Peyer's patch (tissue), 4 donors: ENCODE results near the gene SPNS3.

Experiments used
- POLR2A ChIP-seq, 2 donors: fragments of 450-650 bp; IDR thresholded peaks; one replicate each; pipeline ENCODE4 v1.5.1; 2017; ENCODE audit warnings: antibody characterized with exemption in 2 of 2, mild to moderate bottlenecking in 2 of 2, moderate library complexity in 2 of 2
- TF ChIP-seq, protein P1 (sequence below), 6 experiments: fragments of 450-650 bp in 4 of 6; fragments of 200-600 bp in 2 of 6; sonication (generic) in 1 of 6; IDR thresholded peaks; one replicate each; pipeline ENCODE4 v1.5.1; 2017 to 2019; ENCODE audit warnings: antibody characterized with exemption in 6 of 6, mild to moderate bottlenecking in 3 of 6, moderate library complexity in 1 of 6

DNA sequence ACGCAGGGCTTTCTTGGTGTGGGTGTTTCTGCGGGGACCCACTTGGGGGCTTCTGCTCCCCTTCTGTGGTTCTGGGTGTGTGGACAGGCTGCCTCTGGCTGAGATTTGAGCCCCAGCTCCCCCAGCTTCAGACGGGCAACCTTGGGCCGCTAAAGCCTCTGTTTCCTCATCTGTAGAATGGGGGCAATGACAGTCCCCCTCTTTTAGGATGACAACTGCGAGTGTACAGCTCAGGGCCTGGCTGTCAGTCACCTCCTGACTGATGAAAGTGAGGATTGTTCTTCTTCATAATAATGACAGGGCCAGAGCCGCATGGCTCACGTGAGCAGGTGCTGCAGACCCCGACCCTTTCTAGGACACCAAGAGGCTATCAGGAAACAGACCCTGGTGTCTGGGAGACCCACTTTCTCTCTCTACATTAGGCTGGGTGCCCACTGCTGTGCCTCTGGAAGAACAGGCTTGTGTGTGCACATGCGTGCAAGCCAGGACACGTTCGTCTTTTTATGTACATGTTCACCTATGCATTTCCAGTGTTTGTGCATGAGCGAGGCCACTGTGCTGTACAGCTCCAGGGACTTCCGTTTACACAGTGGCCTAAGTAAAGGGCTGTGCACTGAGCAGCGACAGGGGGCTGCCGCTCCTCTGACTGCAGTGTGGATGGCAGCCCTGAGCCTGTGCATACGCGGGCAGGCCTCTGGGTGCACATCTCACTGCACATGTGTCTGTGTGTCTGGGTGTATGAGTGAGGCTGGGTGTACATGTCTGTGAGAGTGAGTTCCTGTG is 4.6 kb downstream of the SPNS3 start:
- TF ChIP-seq, protein P1, sequence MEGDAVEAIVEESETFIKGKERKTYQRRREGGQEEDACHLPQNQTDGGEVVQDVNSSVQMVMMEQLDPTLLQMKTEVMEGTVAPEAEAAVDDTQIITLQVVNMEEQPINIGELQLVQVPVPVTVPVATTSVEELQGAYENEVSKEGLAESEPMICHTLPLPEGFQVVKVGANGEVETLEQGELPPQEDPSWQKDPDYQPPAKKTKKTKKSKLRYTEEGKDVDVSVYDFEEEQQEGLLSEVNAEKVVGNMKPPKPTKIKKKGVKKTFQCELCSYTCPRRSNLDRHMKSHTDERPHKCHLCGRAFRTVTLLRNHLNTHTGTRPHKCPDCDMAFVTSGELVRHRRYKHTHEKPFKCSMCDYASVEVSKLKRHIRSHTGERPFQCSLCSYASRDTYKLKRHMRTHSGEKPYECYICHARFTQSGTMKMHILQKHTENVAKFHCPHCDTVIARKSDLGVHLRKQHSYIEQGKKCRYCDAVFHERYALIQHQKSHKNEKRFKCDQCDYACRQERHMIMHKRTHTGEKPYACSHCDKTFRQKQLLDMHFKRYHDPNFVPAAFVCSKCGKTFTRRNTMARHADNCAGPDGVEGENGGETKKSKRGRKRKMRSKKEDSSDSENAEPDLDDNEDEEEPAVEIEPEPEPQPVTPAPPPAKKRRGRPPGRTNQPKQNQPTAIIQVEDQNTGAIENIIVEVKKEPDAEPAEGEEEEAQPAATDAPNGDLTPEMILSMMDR (IDR thresholded peaks at IDR 0.05): no peak
- no peak for TF ChIP-seq POLR2A (IDR thresholded peaks at IDR 0.05)
